ENCODE results near the gene QRSL1. TPM values are rescaled to one million over a fixed set of nuclear protein-coding genes. Genes with fewer than 3 reads are reported as not detected.

QRSL1 gene
- total and polyA plus RNA-seq, 2 donors (not counting 3 experiments of a cell fraction or from before 2014, with no cell fraction given), result 4.3 to 11.3 TPM

DNA sequence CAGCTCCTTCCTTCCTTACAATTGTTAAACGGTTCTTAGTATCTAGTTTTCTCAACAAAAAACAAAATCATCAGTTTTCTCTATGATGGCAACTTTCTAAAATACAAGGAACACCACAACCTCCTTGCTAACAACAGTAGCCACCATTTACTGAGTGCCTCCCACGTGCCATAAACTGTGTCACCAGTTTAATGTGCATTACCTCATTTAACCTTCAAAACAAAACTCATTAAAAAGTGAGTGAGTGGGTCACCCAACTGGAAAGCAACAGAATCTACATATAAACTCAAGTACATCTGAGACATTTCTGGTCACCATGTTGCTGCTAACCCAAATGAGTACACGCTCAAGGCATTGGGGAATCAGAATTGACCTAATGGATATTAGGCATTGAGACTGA lies 11.1 kb upstream of the QRSL1 start:
- H3K4me1 ChIP-seq (ENCODE audit: control insufficient read depth, extremely low read depth, insufficient read depth, low read length), result peaks cover 7% of the 10 kb centered on the region
- BruUV-seq (replicated peaks), result no TSS peak
- POLR2A ChIA-PET, result no interaction called here
- H3K36me3 ChIP-seq (ENCODE audit: control insufficient read depth in 2 of 2, extremely low read depth in 1 of 2, insufficient read depth in 2 of 2, low read length in 2 of 2), result no peaks in the 10 kb centered on the region
- H3K27me3 ChIP-seq (ENCODE audit: control insufficient read depth in 2 of 2, insufficient read depth in 2 of 2, low read length in 2 of 2), result no peaks in the 10 kb centered on the region
- no peak overlapping the region for H2AFZ ChIP-seq (ENCODE audit: low read depth, low read length)
- CTCF ChIA-PET, result interaction anchor here (0.8 to 3.3 kb wide), 3 partner anchors 8 to 12 kb away, joined by 3 to 11 read pairs (median 5); no protein-coding TSS in a partner anchor
- dilution Hi-C loops (cut with MboI; ENCODE audit: extremely low pct_ligation_motif_present, low sequenced_read_pairs) (no loop called here), intact Hi-C loops (cut with micrococcal nuclease) (no loop called here)
- no peak overlapping the region for H3K4me3 ChIP-seq (replicated peaks in 1 of 3; ENCODE audit: insufficient read depth in 1 of 3, low read depth in 1 of 3, low read length in 3 of 3)
- H3K4me2 ChIP-seq (ENCODE audit: insufficient read depth, low read length), result no peak overlapping the region
- no peak overlapping the region for H3K9ac ChIP-seq (replicated peaks; ENCODE audit: extremely low read depth, insufficient read depth, low read length)
- H3K79me2 ChIP-seq (ENCODE audit: control insufficient read depth, insufficient read depth, low read length), result no peaks in the 10 kb centered on the region
- no peak for TF ChIP-seq EZH2 (IDR thresholded peaks at IDR 0.05; ENCODE audit: borderline replicate concordance, low read depth, low read length, severe bottlenecking)
- TF ChIP-seq POLR2A (IDR thresholded peaks at IDR 0.05; ENCODE audit: low read depth, low read length), result no peak
- no peak for TF ChIP-seq POLR2AphosphoS5 (IDR thresholded peaks at IDR 0.05; ENCODE audit: insufficient read depth, low read depth, low read length)
- no peak for TF ChIP-seq FOS (IDR thresholded peaks at IDR 0.05; ENCODE audit: borderline replicate concordance, insufficient read depth, low read length)
- TF ChIP-seq, protein P1, sequence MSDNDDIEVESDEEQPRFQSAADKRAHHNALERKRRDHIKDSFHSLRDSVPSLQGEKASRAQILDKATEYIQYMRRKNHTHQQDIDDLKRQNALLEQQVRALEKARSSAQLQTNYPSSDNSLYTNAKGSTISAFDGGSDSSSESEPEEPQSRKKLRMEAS (IDR thresholded peaks at IDR 0.05; ENCODE audit: insufficient read depth, insufficient read length), result no peak
- no peak for TF ChIP-seq GATA2 (IDR thresholded peaks at IDR 0.05; ENCODE audit: insufficient read depth, insufficient read length, low read depth, low read length)
- TF ChIP-seq JUN (IDR thresholded peaks at IDR 0.05; ENCODE audit: borderline replicate concordance, insufficient read depth, insufficient read length, low read depth), result no peak
- TF ChIP-seq, protein P2, sequence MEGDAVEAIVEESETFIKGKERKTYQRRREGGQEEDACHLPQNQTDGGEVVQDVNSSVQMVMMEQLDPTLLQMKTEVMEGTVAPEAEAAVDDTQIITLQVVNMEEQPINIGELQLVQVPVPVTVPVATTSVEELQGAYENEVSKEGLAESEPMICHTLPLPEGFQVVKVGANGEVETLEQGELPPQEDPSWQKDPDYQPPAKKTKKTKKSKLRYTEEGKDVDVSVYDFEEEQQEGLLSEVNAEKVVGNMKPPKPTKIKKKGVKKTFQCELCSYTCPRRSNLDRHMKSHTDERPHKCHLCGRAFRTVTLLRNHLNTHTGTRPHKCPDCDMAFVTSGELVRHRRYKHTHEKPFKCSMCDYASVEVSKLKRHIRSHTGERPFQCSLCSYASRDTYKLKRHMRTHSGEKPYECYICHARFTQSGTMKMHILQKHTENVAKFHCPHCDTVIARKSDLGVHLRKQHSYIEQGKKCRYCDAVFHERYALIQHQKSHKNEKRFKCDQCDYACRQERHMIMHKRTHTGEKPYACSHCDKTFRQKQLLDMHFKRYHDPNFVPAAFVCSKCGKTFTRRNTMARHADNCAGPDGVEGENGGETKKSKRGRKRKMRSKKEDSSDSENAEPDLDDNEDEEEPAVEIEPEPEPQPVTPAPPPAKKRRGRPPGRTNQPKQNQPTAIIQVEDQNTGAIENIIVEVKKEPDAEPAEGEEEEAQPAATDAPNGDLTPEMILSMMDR (IDR thresholded peaks at IDR 0.05; ENCODE audit: extremely low read depth in 1 of 2, insufficient read depth in 1 of 2, low read depth in 1 of 2, low read length in 2 of 2), result no peak
- TF ChIP-seq MYC (IDR thresholded peaks at IDR 0.05; ENCODE audit: low read depth, low read length), result no peak
- no peaks in the 10 kb centered on the region for H3K9me1 ChIP-seq (replicated peaks; ENCODE audit: control insufficient read depth, extremely low read depth, insufficient read depth, low read length)
- no peak overlapping the region for H3K27ac ChIP-seq (ENCODE audit: insufficient read depth, low read depth, low read length)
- DNase-seq (ENCODE audit: low read depth, low spot score) (no peak), FAIRE-seq (no peak)
- H4K20me1 ChIP-seq (replicated peaks; ENCODE audit: control insufficient read depth, extremely low read depth, insufficient read depth, low read length), result no peaks in the 10 kb centered on the region
- H3K9me3 ChIP-seq (replicated peaks; ENCODE audit: control insufficient read depth, insufficient read depth, low read length), result no peaks in the 10 kb centered on the region

Data from endothelial cell of umbilical vein (primary cell).